OCI-LY3 (cell line): ENCODE measurements around the gene ERC2.

Experiments used
- EZH2phosphoT487 ChIP-seq: fragments of 200-600 bp; shearing (Covaris generic); IDR thresholded peaks from 2 replicates; pipeline ENCODE4 v1.6.1; 2018; ENCODE audit warnings: antibody characterized with exemption, mixed run types, low read depth
- TF ChIP-seq, protein P1 (sequence below): fragments of 200-600, 300-600 bp; sonication (generic); IDR thresholded peaks from 2 replicates; pipeline ENCODE4 v1.5.1; 2014; ENCODE audit warnings: antibody characterized with exemption, low read length, low read depth

DNA sequence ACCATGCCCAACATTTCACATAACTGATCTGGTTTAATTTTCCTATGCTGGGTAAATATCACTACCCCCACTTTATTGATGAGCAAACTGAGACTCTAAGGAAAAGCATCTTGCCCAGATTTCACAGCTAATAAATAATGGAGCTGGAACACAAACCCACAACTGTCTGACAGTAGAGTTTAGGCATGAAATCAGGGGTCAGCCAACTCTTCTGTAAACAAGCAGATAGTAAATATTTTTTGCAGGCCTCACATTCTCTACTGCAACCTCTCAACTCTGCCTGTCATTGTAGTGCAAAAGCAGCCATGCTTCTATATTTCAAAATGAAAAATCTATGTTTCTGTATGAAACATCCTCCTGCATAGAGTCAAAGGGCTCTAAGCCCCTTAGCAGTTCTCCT is 111.5 kb downstream of the ERC2 start:
- no peak for TF ChIP-seq EZH2phosphoT487
- TF ChIP-seq, protein P1, sequence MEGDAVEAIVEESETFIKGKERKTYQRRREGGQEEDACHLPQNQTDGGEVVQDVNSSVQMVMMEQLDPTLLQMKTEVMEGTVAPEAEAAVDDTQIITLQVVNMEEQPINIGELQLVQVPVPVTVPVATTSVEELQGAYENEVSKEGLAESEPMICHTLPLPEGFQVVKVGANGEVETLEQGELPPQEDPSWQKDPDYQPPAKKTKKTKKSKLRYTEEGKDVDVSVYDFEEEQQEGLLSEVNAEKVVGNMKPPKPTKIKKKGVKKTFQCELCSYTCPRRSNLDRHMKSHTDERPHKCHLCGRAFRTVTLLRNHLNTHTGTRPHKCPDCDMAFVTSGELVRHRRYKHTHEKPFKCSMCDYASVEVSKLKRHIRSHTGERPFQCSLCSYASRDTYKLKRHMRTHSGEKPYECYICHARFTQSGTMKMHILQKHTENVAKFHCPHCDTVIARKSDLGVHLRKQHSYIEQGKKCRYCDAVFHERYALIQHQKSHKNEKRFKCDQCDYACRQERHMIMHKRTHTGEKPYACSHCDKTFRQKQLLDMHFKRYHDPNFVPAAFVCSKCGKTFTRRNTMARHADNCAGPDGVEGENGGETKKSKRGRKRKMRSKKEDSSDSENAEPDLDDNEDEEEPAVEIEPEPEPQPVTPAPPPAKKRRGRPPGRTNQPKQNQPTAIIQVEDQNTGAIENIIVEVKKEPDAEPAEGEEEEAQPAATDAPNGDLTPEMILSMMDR = no peak
